DND-41 (cell line): ENCODE results near the gene ACRV1.

Experiments used
- ATAC-seq: fragments of 200-7000 bp; cut with Tn5 transposase; 3 replicates; pipeline ENCODE4 v1.9.1; 2021; ENCODE audit warnings: low read depth; ENCODE audit not compliant: insufficient read depth
- DNase-seq: peaks from one replicate; pipeline ENCODE4 v3.0.0-alpha.2; 2020
- H2AFZ ChIP-seq: 2 replicates; pipeline ENCODE4 v1.6.0; 2012; ENCODE audit warnings: low read depth, low read length
- H3K27ac ChIP-seq: 2 replicates; pipeline ENCODE4 v1.5.1; 2012; ENCODE audit warnings: low read length, inconsistent platforms
- H3K27me3 ChIP-seq: fragments of 200-600 bp; sonication (generic); 2 replicates; pipeline ENCODE4 v1.6.0; 2012; ENCODE audit warnings: low read length, mild to moderate bottlenecking, inconsistent platforms; ENCODE audit not compliant: insufficient read depth, poor library complexity
- H3K36me3 ChIP-seq: 2 replicates; pipeline ENCODE4 v1.5.1; 2012; ENCODE audit warnings: low read length, inconsistent platforms; ENCODE audit not compliant: insufficient read depth
- H3K4me1 ChIP-seq: 2 replicates; pipeline ENCODE4 v1.5.1; 2012; ENCODE audit warnings: mild to moderate bottlenecking, low read length; ENCODE audit not compliant: insufficient read depth
- H3K4me2 ChIP-seq: 2 replicates; pipeline ENCODE4 v1.6.0; 2012; ENCODE audit warnings: mild to moderate bottlenecking, moderate library complexity, low read length, inconsistent platforms; ENCODE audit not compliant: insufficient read depth
- H3K4me3 ChIP-seq, 2 experiments: fragments of 200-600 bp in 1 of 2; shearing (Covaris generic) in 1 of 2; 2 replicates each; pipeline ENCODE4 v1.5.1; 2012 to 2016; ENCODE audit warnings: inconsistent platforms in 2 of 2, low read length in 2 of 2, mild to moderate bottlenecking in 2 of 2, low read depth in 1 of 2, moderate library complexity in 1 of 2
- H3K79me2 ChIP-seq: 2 replicates; pipeline ENCODE4 v1.6.0; 2012; ENCODE audit warnings: low read length, inconsistent platforms; ENCODE audit not compliant: insufficient read depth
- H3K9ac ChIP-seq: 2 replicates; pipeline ENCODE4 v1.6.0; 2012; ENCODE audit warnings: low read depth, mild to moderate bottlenecking, inconsistent platforms, low read length, moderate library complexity
- H3K9me3 ChIP-seq: 2 replicates; pipeline ENCODE4 v1.5.1; 2012; ENCODE audit warnings: low read length, moderate library complexity, mild to moderate bottlenecking, inconsistent platforms; ENCODE audit not compliant: insufficient read depth, severe bottlenecking
- H4K20me1 ChIP-seq: 2 replicates; pipeline ENCODE4 v1.6.0; 2012; ENCODE audit warnings: low read length; ENCODE audit not compliant: insufficient read depth
- EZH2 ChIP-seq: IDR thresholded peaks from 3 replicates; pipeline ENCODE4 v1.6.1; 2012; ENCODE audit warnings: borderline replicate concordance, low read depth, mild to moderate bottlenecking, moderate library complexity, low read length, inconsistent platforms; ENCODE audit not compliant: severe bottlenecking
- TF ChIP-seq, protein P1 (sequence below): IDR thresholded peaks from 2 replicates; pipeline ENCODE4 v1.5.1; 2012; ENCODE audit warnings: borderline replicate concordance, low read length, moderate library complexity, mild to moderate bottlenecking; ENCODE audit not compliant: poor library complexity, severe bottlenecking; ENCODE audit errors: extremely low read depth

The ACRV1 gene

DNA sequence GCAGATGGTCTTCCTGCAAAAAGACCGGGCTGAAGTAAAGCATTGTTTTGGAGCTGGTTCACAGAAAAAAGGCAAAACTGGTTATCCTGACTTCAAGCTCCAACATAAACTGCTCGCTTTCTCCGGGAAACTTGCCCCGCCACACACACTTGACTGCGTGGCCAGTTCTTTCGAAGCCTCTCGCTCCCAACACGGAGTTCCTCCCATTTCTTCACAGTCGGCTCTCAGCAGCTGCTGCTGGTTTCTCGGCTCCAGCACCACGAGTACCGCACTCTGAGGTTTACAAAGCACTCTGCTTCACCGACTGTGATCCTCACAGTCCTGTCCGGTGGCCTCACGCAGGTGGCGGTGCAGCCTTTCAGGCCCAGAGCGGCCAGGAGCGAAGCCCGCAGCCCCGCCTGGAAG, 55.4 kb downstream of the ACRV1 start:
- peaks cover 57% of the 10 kb centered on the region for H3K36me3 ChIP-seq
- ATAC-seq: peak; percentile 50

DNA sequence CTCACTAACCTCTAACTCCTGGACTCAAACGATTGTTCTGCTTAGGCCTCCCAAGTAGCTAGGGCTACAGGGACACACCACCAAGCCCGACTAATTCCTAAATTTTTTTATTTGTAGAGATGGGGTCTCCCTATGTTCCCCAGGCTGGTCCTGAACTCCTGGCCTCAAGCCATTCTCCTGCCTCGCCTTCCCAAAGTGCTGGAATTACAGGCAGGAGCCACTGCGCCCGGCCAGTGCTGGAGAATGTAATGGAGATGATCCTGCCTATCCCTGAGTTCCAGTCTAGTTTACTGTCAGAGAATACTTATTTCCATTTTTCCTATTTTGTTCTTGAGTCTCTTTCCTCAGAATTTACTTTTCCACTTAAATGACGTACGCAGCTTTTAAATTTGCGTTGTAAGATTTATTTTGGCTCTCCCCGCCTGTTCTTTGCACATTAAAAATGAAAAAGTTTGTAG, 55.9 kb downstream of the ACRV1 start, which contains the start of gene CHEK1:
Gene CHEK1, plus strand, starts transcription at position 408 of the 458 bp plus-strand sequence. CDS start 1,606 bp downstream, outside the sequence.
- Histone ChIP-seq H3K9ac (peak within 1 kb of the TSS; percentile 92), H3K79me2 (peaks cover 56% of the 10 kb centered on the region), H3K4me3 (peak within 1 kb of the TSS; percentile 72 to 95), H3K9me3 (no peaks in the 10 kb centered on the region), H3K36me3 (peaks cover 57% of the 10 kb centered on the region), H3K4me2 (peak within 1 kb of the TSS; percentile 99), H3K27ac (peak within 1 kb of the TSS; percentile 99), H3K4me1 (peaks cover 42% of the 10 kb centered on the region), H3K27me3 (no peaks in the 10 kb centered on the region), H4K20me1 (peaks cover 21% of the 10 kb centered on the region; the same call in 1 of the 2 replicates), H2AFZ (peak within 1 kb of the TSS; percentile 98)
- DNase-seq (no peak), ATAC-seq (no peak)
- TF ChIP-seq, protein P1, sequence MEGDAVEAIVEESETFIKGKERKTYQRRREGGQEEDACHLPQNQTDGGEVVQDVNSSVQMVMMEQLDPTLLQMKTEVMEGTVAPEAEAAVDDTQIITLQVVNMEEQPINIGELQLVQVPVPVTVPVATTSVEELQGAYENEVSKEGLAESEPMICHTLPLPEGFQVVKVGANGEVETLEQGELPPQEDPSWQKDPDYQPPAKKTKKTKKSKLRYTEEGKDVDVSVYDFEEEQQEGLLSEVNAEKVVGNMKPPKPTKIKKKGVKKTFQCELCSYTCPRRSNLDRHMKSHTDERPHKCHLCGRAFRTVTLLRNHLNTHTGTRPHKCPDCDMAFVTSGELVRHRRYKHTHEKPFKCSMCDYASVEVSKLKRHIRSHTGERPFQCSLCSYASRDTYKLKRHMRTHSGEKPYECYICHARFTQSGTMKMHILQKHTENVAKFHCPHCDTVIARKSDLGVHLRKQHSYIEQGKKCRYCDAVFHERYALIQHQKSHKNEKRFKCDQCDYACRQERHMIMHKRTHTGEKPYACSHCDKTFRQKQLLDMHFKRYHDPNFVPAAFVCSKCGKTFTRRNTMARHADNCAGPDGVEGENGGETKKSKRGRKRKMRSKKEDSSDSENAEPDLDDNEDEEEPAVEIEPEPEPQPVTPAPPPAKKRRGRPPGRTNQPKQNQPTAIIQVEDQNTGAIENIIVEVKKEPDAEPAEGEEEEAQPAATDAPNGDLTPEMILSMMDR: no peak
- no peak for TF ChIP-seq EZH2

More for the DNA sequence above, 55.4 kb downstream of the ACRV1 start:
- Histone ChIP-seq H3K4me3 (peak overlapping the region; percentile 72 to 95), H3K9me3 (no peaks in the 10 kb centered on the region), H3K27me3 (no peaks in the 10 kb centered on the region), H2AFZ (peak overlapping the region; percentile 98), H3K79me2 (peaks cover 61% of the 10 kb centered on the region), H3K4me1 (peaks cover 46% of the 10 kb centered on the region), H3K4me2 (peak overlapping the region; percentile 99), H3K27ac (peak overlapping the region; percentile 99), H3K9ac (peak overlapping the region; percentile 92), H4K20me1 (peaks cover 24% of the 10 kb centered on the region; the same call in 1 of the 2 replicates)
- DNase-seq: no peak
- TF ChIP-seq, protein P1: no peak
- no peak for TF ChIP-seq EZH2

DNA sequence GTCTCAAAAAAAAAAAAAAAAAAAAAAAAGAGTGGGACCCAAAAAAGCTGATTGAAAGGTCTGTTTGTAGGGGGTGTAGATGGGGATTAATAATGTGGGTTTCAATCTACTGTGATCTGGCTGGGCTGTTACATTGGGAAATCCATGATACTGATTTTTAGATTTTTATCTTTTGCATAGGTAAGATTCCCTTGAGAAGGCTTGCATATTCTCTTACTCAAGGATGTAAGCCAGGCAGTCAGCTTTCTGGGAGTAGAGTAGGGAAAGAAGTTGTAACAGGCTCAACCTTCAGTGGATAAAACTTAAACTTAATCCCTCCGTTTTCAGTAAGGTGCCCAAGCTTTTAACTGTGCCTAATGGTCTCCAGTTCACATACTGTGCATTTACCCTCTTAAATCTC, 57.6 kb downstream of the ACRV1 start:
- H3K36me3 ChIP-seq: peaks cover 58% of the 10 kb centered on the region
- no peaks in the 10 kb centered on the region for H3K9me3 ChIP-seq
- peaks cover 39% of the 10 kb centered on the region for H3K79me2 ChIP-seq
- no peak overlapping the region for H3K4me2 ChIP-seq
- ATAC-seq: no peak
- no peak overlapping the region for H3K9ac ChIP-seq
- no peak for DNase-seq
- no peak overlapping the region for H3K27ac ChIP-seq
- H2AFZ ChIP-seq: no peak overlapping the region
- peaks cover 29% of the 10 kb centered on the region for H3K4me1 ChIP-seq
- H4K20me1 ChIP-seq: peaks cover 18% of the 10 kb centered on the region; the same call in 1 of the 2 replicates
- no peak overlapping the region for H3K4me3 ChIP-seq
- TF ChIP-seq EZH2: no peak
- TF ChIP-seq, protein P1: no peak
- no peaks in the 10 kb centered on the region for H3K27me3 ChIP-seq
